ENCODE data around the gene PPARA.
"Not testable (repeated sequence)": the region's sequence is repeated elsewhere in the genome, so short reads cannot be mapped to it uniquely, and the experiment has no call there.

Gene PPARA

GRCh38 chr22:46131151-46131587 is 19.2 kb upstream of the PPARA start:
- H3K27ac ChIP-seq (ENCODE audit: low read depth, low read length, severe bottlenecking): no peak overlapping the region
- H3K4me3 ChIP-seq (ENCODE audit: extremely low read depth, insufficient read depth, low read length, poor library complexity, severe bottlenecking): no peak overlapping the region
- H3K4me1 ChIP-seq (ENCODE audit: control insufficient read depth, insufficient read depth, low read length, poor library complexity, severe bottlenecking): no peaks in the 10 kb centered on the region
- no peaks in the 10 kb centered on the region for H3K9me3 ChIP-seq (ENCODE audit: control insufficient read depth, low read length)
- no peaks in the 10 kb centered on the region for H3K36me3 ChIP-seq (ENCODE audit: control insufficient read depth, insufficient read depth, low read length)
- 51 to 61% methylated on average over 6 to 13 of the region's 13 CpGs for WGBS, 2 experiments (ENCODE audit: insufficient coverage in 2 of 2)

GRCh38 chr22:46132193-46132829 is 18.0 kb upstream of the PPARA start:
- 86 to 93% methylated on average over 6 to 8 of the region's 12 CpGs for WGBS, 2 experiments (ENCODE audit: insufficient coverage in 2 of 2)
- not testable (repeated sequence) for H3K27ac ChIP-seq (ENCODE audit: low read depth, low read length, severe bottlenecking); H3K36me3 ChIP-seq (ENCODE audit: control insufficient read depth, insufficient read depth, low read length); H3K4me1 ChIP-seq (ENCODE audit: control insufficient read depth, insufficient read depth, low read length, poor library complexity, severe bottlenecking); H3K4me3 ChIP-seq (ENCODE audit: extremely low read depth, insufficient read depth, low read length, poor library complexity, severe bottlenecking); H3K9me3 ChIP-seq (ENCODE audit: control insufficient read depth, low read length)

GRCh38 chr22:46132830-46133587 is 17.3 kb upstream of the PPARA start:
- Histone ChIP-seq H3K4me3 (ENCODE audit: extremely low read depth, insufficient read depth, low read length, poor library complexity, severe bottlenecking) (no peak overlapping the region), H3K27ac (ENCODE audit: low read depth, low read length, severe bottlenecking) (no peak overlapping the region), H3K36me3 (ENCODE audit: control insufficient read depth, insufficient read depth, low read length) (no peaks in the 10 kb centered on the region), H3K9me3 (ENCODE audit: control insufficient read depth, low read length) (no peaks in the 10 kb centered on the region), H3K4me1 (ENCODE audit: control insufficient read depth, insufficient read depth, low read length, poor library complexity, severe bottlenecking) (no peaks in the 10 kb centered on the region)
- 92% methylated on average over 18 to 19 of the region's 19 CpGs for WGBS, 2 experiments (ENCODE audit: insufficient coverage in 2 of 2)

- WGBS, 2 experiments (ENCODE audit: insufficient coverage in 2 of 2): 82 to 95% methylated on average over 4 of the region's 4 CpGs
These were observed 16.8 kb upstream of the PPARA start for GRCh38 chr22:46133588-46133855.

GRCh38 chr22:46134111-46134705 is 16.1 kb upstream of the PPARA start:
- Histone ChIP-seq H3K36me3 (ENCODE audit: control insufficient read depth, insufficient read depth, low read length) (no peaks in the 10 kb centered on the region), H3K4me3 (ENCODE audit: extremely low read depth, insufficient read depth, low read length, poor library complexity, severe bottlenecking) (no peak overlapping the region), H3K9me3 (ENCODE audit: control insufficient read depth, low read length) (no peaks in the 10 kb centered on the region), H3K27ac (ENCODE audit: low read depth, low read length, severe bottlenecking) (no peak overlapping the region), H3K4me1 (ENCODE audit: control insufficient read depth, insufficient read depth, low read length, poor library complexity, severe bottlenecking) (peaks cover 2% of the 10 kb centered on the region)
- 89 to 91% methylated on average over 14 of the region's 15 CpGs for WGBS, 2 experiments (ENCODE audit: insufficient coverage in 2 of 2)

More at GRCh38 chr22:46133588-46133855, 16.8 kb upstream of the PPARA start:
- H3K4me1 ChIP-seq (ENCODE audit: control insufficient read depth, insufficient read depth, low read length, poor library complexity, severe bottlenecking): no peaks in the 10 kb centered on the region
- H3K4me3 ChIP-seq (ENCODE audit: extremely low read depth, insufficient read depth, low read length, poor library complexity, severe bottlenecking): no peak overlapping the region
- no peak overlapping the region for H3K27ac ChIP-seq (ENCODE audit: low read depth, low read length, severe bottlenecking)
- H3K9me3 ChIP-seq (ENCODE audit: control insufficient read depth, low read length): no peaks in the 10 kb centered on the region
- H3K36me3 ChIP-seq (ENCODE audit: control insufficient read depth, insufficient read depth, low read length): no peaks in the 10 kb centered on the region

- H3K27ac ChIP-seq (ENCODE audit: low read depth, low read length, severe bottlenecking): no peak overlapping the region
- peaks cover 8% of the 10 kb centered on the region for H3K4me1 ChIP-seq (ENCODE audit: control insufficient read depth, insufficient read depth, low read length, poor library complexity, severe bottlenecking)
- 92 to 95% methylated on average over 21 to 23 of the region's 26 CpGs for WGBS, 2 experiments (ENCODE audit: insufficient coverage in 2 of 2)
- no peak overlapping the region for H3K4me3 ChIP-seq (ENCODE audit: extremely low read depth, insufficient read depth, low read length, poor library complexity, severe bottlenecking)
- no peaks in the 10 kb centered on the region for H3K36me3 ChIP-seq (ENCODE audit: control insufficient read depth, insufficient read depth, low read length)
- no peaks in the 10 kb centered on the region for H3K9me3 ChIP-seq (ENCODE audit: control insufficient read depth, low read length)
These were observed 14.5 kb upstream of the PPARA start for GRCh38 chr22:46135611-46136485.

GRCh38 chr22:46136486-46137217 is 13.7 kb upstream of the PPARA start:
- Histone ChIP-seq H3K36me3 (ENCODE audit: control insufficient read depth, insufficient read depth, low read length) (no peaks in the 10 kb centered on the region), H3K4me3 (ENCODE audit: extremely low read depth, insufficient read depth, low read length, poor library complexity, severe bottlenecking) (no peak overlapping the region), H3K9me3 (ENCODE audit: control insufficient read depth, low read length) (no peaks in the 10 kb centered on the region), H3K27ac (ENCODE audit: low read depth, low read length, severe bottlenecking) (no peak overlapping the region), H3K4me1 (ENCODE audit: control insufficient read depth, insufficient read depth, low read length, poor library complexity, severe bottlenecking) (peaks cover 8% of the 10 kb centered on the region)
- 88 to 91% methylated on average over 24 of the region's 24 CpGs for WGBS, 2 experiments (ENCODE audit: insufficient coverage in 2 of 2)

- no peaks in the 10 kb centered on the region for H3K36me3 ChIP-seq (ENCODE audit: control insufficient read depth, insufficient read depth, low read length)
- H3K9me3 ChIP-seq (ENCODE audit: control insufficient read depth, low read length): no peaks in the 10 kb centered on the region
- H3K4me1 ChIP-seq (ENCODE audit: control insufficient read depth, insufficient read depth, low read length, poor library complexity, severe bottlenecking): peaks cover 8% of the 10 kb centered on the region
- no peak overlapping the region for H3K4me3 ChIP-seq (ENCODE audit: extremely low read depth, insufficient read depth, low read length, poor library complexity, severe bottlenecking)
- no peak overlapping the region for H3K27ac ChIP-seq (ENCODE audit: low read depth, low read length, severe bottlenecking)
- WGBS, 2 experiments (ENCODE audit: insufficient coverage in 2 of 2): 88 to 97% methylated on average over 12 of the region's 14 CpGs
These were observed 13.0 kb upstream of the PPARA start for GRCh38 chr22:46137218-46137766.

GRCh38 chr22:46138058-46138797 is 12.1 kb upstream of the PPARA start:
- WGBS, 2 experiments (ENCODE audit: insufficient coverage in 2 of 2): 89 to 90% methylated on average over 13 of the region's 14 CpGs
- H3K9me3 ChIP-seq (ENCODE audit: control insufficient read depth, low read length): no peaks in the 10 kb centered on the region
- H3K27ac ChIP-seq (ENCODE audit: low read depth, low read length, severe bottlenecking): no peak overlapping the region
- no peak overlapping the region for H3K4me3 ChIP-seq (ENCODE audit: extremely low read depth, insufficient read depth, low read length, poor library complexity, severe bottlenecking)
- H3K36me3 ChIP-seq (ENCODE audit: control insufficient read depth, insufficient read depth, low read length): no peaks in the 10 kb centered on the region
- H3K4me1 ChIP-seq (ENCODE audit: control insufficient read depth, insufficient read depth, low read length, poor library complexity, severe bottlenecking): peaks cover 8% of the 10 kb centered on the region
